GM19467 (cell line): ENCODE data around the gene CDCA8.
A peak's percentile ranks its signal among the peaks of the same experiment; 100 is the strongest.
"Not testable (repeated sequence)": the region's sequence is repeated elsewhere in the genome, so short reads cannot be mapped to it uniquely, and the experiment has no call there.

Experiments
- ATAC-seq: cut with Tn5 transposase; IDR thresholded peaks from one replicate; pipeline ENCODE4 v1.9.1; 2021; ENCODE audit warnings: mild to moderate bottlenecking, moderate library complexity; ENCODE audit not compliant: unreplicated experiment

CDCA8 gene

GRCh38 chr1:37672136-37672870, 20.0 kb upstream of the CDCA8 start:
- ATAC-seq = no peak

- ATAC-seq = no peak
Observed at GRCh38 chr1:37673920-37674319, 18.4 kb upstream of the CDCA8 start.

GRCh38 chr1:37676281-37677142, 15.8 kb upstream of the CDCA8 start:
- no peak for ATAC-seq

GRCh38 chr1:37677143-37677439, 15.2 kb upstream of the CDCA8 start:
- ATAC-seq = no peak

GRCh38 chr1:37677808-37678207, 14.5 kb upstream of the CDCA8 start:
- no peak for ATAC-seq

GRCh38 chr1:37680933-37681332, 11.4 kb upstream of the CDCA8 start:
- ATAC-seq = no peak

- no peak for ATAC-seq
Observed at GRCh38 chr1:37682334-37682987, 9.9 kb upstream of the CDCA8 start.

- not testable (repeated sequence) for ATAC-seq
Observed at GRCh38 chr1:37684182-37684581, 8.1 kb upstream of the CDCA8 start.

- ATAC-seq = no peak
Observed at GRCh38 chr1:37685722-37686121, 6.6 kb upstream of the CDCA8 start.

- not testable (repeated sequence) for ATAC-seq
Observed at GRCh38 chr1:37687764-37688163, 4.6 kb upstream of the CDCA8 start.

- ATAC-seq = no peak
Observed at GRCh38 chr1:37688926-37689325, 3.4 kb upstream of the CDCA8 start.

- ATAC-seq = peak; percentile 1
Observed at GRCh38 chr1:37691497-37692077, 729 bp upstream of the CDCA8 start.

- ATAC-seq = no peak
Observed at GRCh38 chr1:37692834-37693175, 489 bp downstream of the CDCA8 start.

- ATAC-seq = no peak
Observed at GRCh38 chr1:37697090-37697489, 4.8 kb downstream of the CDCA8 start.

GRCh38 chr1:37697737-37698136, 5.4 kb downstream of the CDCA8 start:
- no peak for ATAC-seq

GRCh38 chr1:37699147-37699546, 6.8 kb downstream of the CDCA8 start:
- ATAC-seq = no peak

GRCh38 chr1:37701051-37701450, 8.7 kb downstream of the CDCA8 start:
- no peak for ATAC-seq

- ATAC-seq = no peak
Observed at GRCh38 chr1:37703061-37703460, 10.7 kb downstream of the CDCA8 start.

GRCh38 chr1:37704966-37705365, 12.7 kb downstream of the CDCA8 start:
- no peak for ATAC-seq

- no peak for ATAC-seq
Observed at GRCh38 chr1:37705399-37705798, 13.1 kb downstream of the CDCA8 start.

- no peak for ATAC-seq
Observed at GRCh38 chr1:37708471-37708870, 16.2 kb downstream of the CDCA8 start.

GRCh38 chr1:37714226-37714625, 21.9 kb downstream of the CDCA8 start:
- no peak for ATAC-seq
